H1 (cell line): Measurements from ENCODE around the gene TM4SF1. TPM values are rescaled to one million over a fixed set of nuclear protein-coding genes. Genes with fewer than 3 reads are reported as not detected.

Experiments
- CTCF ChIA-PET: fragments of 300-600 bp; sonication (Branson Sonifier 250); formaldehyde crosslinking; loops from one replicate; lab custom pipeline; 2021; ENCODE audit not compliant: partially characterized antibody; lab: Charles Lee
- POLR2A ChIA-PET: fragments of 300-600 bp; sonication (Branson Sonifier 250); formaldehyde crosslinking; loops from one replicate; lab custom pipeline; 2021; ENCODE audit warnings: inconsistent platforms; ENCODE audit not compliant: partially characterized antibody; lab: Charles Lee
- DNase-seq, 2 experiments: peaks; one replicate each; pipeline versions ENCODE4 v3.0.0 to v3.0.0-alpha.2; 2010 to 2022; ENCODE audit warnings: low spot score in 2 of 2, low read depth in 1 of 2, mixed read lengths in 1 of 2
- FAIRE-seq: peaks from 2 replicates; lab custom pipeline; 2011; peaks lifted over from hg19 to GRCh38; lab: Jason Lieb, UNC
- H2AFZ ChIP-seq: 2 replicates; pipeline ENCODE4 v1.8.1; 2012; ENCODE audit warnings: low read length, inconsistent platforms
- H2AK5ac ChIP-seq: 2 replicates; pipeline ENCODE4 v1.6.1; 2013; ENCODE audit warnings: low read depth, low read length
- H2BK120ac ChIP-seq: replicated peaks from 2 replicates; pipeline ENCODE3; 2013; ENCODE audit warnings: low read depth, low read length, inconsistent platforms
- H2BK12ac ChIP-seq: 2 replicates; pipeline ENCODE4 v1.6.1; 2013; ENCODE audit warnings: low read depth, low read length
- H2BK15ac ChIP-seq: 2 replicates; pipeline ENCODE4 v1.6.1; 2013; ENCODE audit warnings: low read length
- H2BK20ac ChIP-seq: 2 replicates; pipeline ENCODE4 v1.6.1; 2013; ENCODE audit warnings: low read length
- H2BK5ac ChIP-seq: 2 replicates; pipeline ENCODE4 v1.6.1; 2013; ENCODE audit warnings: low read depth, low read length
- H3K14ac ChIP-seq: 2 replicates; pipeline ENCODE4 v1.6.1; 2013; ENCODE audit warnings: inconsistent platforms; ENCODE audit not compliant: insufficient read length
- H3K18ac ChIP-seq: 2 replicates; pipeline ENCODE4 v1.6.1; 2013; ENCODE audit warnings: low read length; ENCODE audit errors: extremely low read depth
- H3K23ac ChIP-seq: 2 replicates; pipeline ENCODE4 v1.6.1; 2013; ENCODE audit warnings: inconsistent platforms; ENCODE audit not compliant: insufficient read length
- H3K23me2 ChIP-seq: 2 replicates; pipeline ENCODE4 v1.6.1; 2013; ENCODE audit warnings: low read depth, low read length
- H3K27ac ChIP-seq: 2 replicates; pipeline ENCODE4 v1.6.1; 2011; ENCODE audit warnings: low read depth, low read length, inconsistent platforms
- H3K27me3 ChIP-seq, 4 experiments: replicated peaks in 1 of 4; 1 replicate in 1 of 4; 2 replicates in 3 of 4; pipeline versions ENCODE4 v1.6.1 to v1.8.1; 2011 to 2013; ENCODE audit warnings: low read length in 3 of 4, mild to moderate bottlenecking in 3 of 4, inconsistent platforms in 2 of 4, mixed read lengths in 2 of 4, moderate library complexity in 1 of 4; ENCODE audit not compliant: control insufficient read depth in 3 of 4, insufficient read depth in 3 of 4; ENCODE audit errors: extremely low read depth in 1 of 4
- H3K36me3 ChIP-seq, 4 experiments: 2 replicates each; pipeline versions ENCODE4 v1.6.1 to v1.8.1; 2011 to 2013; ENCODE audit warnings: mild to moderate bottlenecking in 4 of 4, low read length in 3 of 4, moderate library complexity in 2 of 4, control low read depth in 1 of 4, inconsistent platforms in 1 of 4; ENCODE audit not compliant: insufficient read depth in 4 of 4, control insufficient read depth in 2 of 4
- H3K4ac ChIP-seq: replicated peaks from 2 replicates; pipeline ENCODE3; 2013; ENCODE audit warnings: low read length, low read depth, mixed read lengths, inconsistent platforms; ENCODE audit not compliant: insufficient read length
- H3K4me1 ChIP-seq, 4 experiments: replicated peaks in 1 of 4; 1 replicate in 1 of 4; 2 replicates in 3 of 4; pipeline versions ENCODE4 v1.6.1 to v1.8.1; 2011 to 2013; ENCODE audit warnings: low read length in 3 of 4, inconsistent platforms in 2 of 4, mixed read lengths in 1 of 4; ENCODE audit not compliant: insufficient read depth in 4 of 4, control insufficient read depth in 3 of 4
- H3K4me2 ChIP-seq, 2 experiments: 2 replicates each; pipeline versions ENCODE4 v1.6.1 to v1.8.1; 2011 to 2013; ENCODE audit warnings: low read depth in 2 of 2, low read length in 2 of 2, control low read depth in 1 of 2, inconsistent platforms in 1 of 2, mild to moderate bottlenecking in 1 of 2; ENCODE audit not compliant: insufficient read depth in 1 of 2
- H3K4me3 ChIP-seq, 4 experiments: fragments of 200-600, 300-600 bp in 1 of 4; sonication (generic), shearing (Covaris generic), sonication (Bioruptor Twin) in 1 of 4; 2 replicates each; pipeline versions ENCODE4 v1.5.1 to v1.8.1; 2011 to 2016; ENCODE audit warnings: low read length in 4 of 4, low read depth in 3 of 4, control low read depth in 2 of 4, inconsistent platforms in 2 of 4, mild to moderate bottlenecking in 2 of 4, mixed read lengths in 1 of 4, moderate library complexity in 1 of 4; ENCODE audit not compliant: insufficient read depth in 2 of 4; ENCODE audit errors: extremely low read depth in 1 of 4
- H3K56ac ChIP-seq: replicated peaks from 2 replicates; pipeline ENCODE3; 2013; ENCODE audit warnings: low read depth, mild to moderate bottlenecking, mixed read lengths, low read length, inconsistent platforms; ENCODE audit not compliant: insufficient read length
- H3K79me1 ChIP-seq: 2 replicates; pipeline ENCODE4 v1.6.1; 2013; ENCODE audit warnings: low read depth, low read length, control low read depth
- H3K79me2 ChIP-seq, 2 experiments: 2 replicates each; pipeline versions ENCODE4 v1.6.1 to v1.8.1; 2012 to 2013; ENCODE audit warnings: low read length in 2 of 2, mild to moderate bottlenecking in 2 of 2, inconsistent platforms in 1 of 2; ENCODE audit not compliant: insufficient read depth in 2 of 2, control insufficient read depth in 1 of 2
- H3K9ac ChIP-seq, 4 experiments: replicated peaks in 1 of 4; 1 replicate in 1 of 4; 2 replicates in 3 of 4; pipeline versions ENCODE4 v1.6.1 to v1.8.1; 2011 to 2013; ENCODE audit warnings: low read depth in 3 of 4, low read length in 3 of 4, control low read depth in 2 of 4, mild to moderate bottlenecking in 2 of 4, moderate library complexity in 2 of 4, inconsistent platforms in 1 of 4; ENCODE audit errors: extremely low read depth in 1 of 4
- H3K9me3 ChIP-seq, 2 experiments: 2 replicates each; pipeline versions ENCODE4 v1.6.1 to v1.8.1; 2012 to 2013; ENCODE audit warnings: mild to moderate bottlenecking in 2 of 2, moderate library complexity in 2 of 2, control low read depth in 1 of 2, inconsistent platforms in 1 of 2, low read depth in 1 of 2, low read length in 1 of 2, mixed read lengths in 1 of 2; ENCODE audit not compliant: insufficient read depth in 2 of 2
- H4K20me1 ChIP-seq, 2 experiments: replicated peaks in 1 of 2; 2 replicates each; pipeline versions ENCODE3 to v1.8.1; 2011 to 2013; ENCODE audit warnings: inconsistent platforms in 2 of 2, low read length in 2 of 2, mild to moderate bottlenecking in 1 of 2; ENCODE audit not compliant: insufficient read depth in 2 of 2, control insufficient read depth in 1 of 2
- H4K5ac ChIP-seq: 2 replicates; pipeline ENCODE4 v1.6.1; 2013; ENCODE audit warnings: low read length, low read depth, mixed read lengths, inconsistent platforms; ENCODE audit not compliant: insufficient read length
- H4K8ac ChIP-seq: 2 replicates; pipeline ENCODE4 v1.8.0; 2013; ENCODE audit warnings: mild to moderate bottlenecking, moderate library complexity, low read length, inconsistent platforms; ENCODE audit not compliant: insufficient read depth; ENCODE audit errors: extremely low read depth
- H4K91ac ChIP-seq: replicated peaks from 2 replicates; pipeline ENCODE3; 2013; ENCODE audit warnings: low read length, mixed read lengths, inconsistent platforms; ENCODE audit not compliant: insufficient read length
- CREB1 ChIP-seq: IDR thresholded peaks from 2 replicates; pipeline ENCODE4 v1.6.1; 2012; ENCODE audit warnings: inconsistent platforms
- HDAC6 ChIP-seq: IDR thresholded peaks from one replicate; pipeline ENCODE4 v1.7.1; 2012; ENCODE audit warnings: low read depth, mild to moderate bottlenecking, inconsistent platforms, low read length, moderate library complexity
- JUND ChIP-seq: IDR thresholded peaks from 2 replicates; pipeline ENCODE4 v1.6.1; 2011; ENCODE audit warnings: mild to moderate bottlenecking, improper control_type of control experiment, low read length
- NANOG ChIP-seq: IDR thresholded peaks from 2 replicates; pipeline ENCODE4 v1.6.1; 2011; ENCODE audit warnings: low read length, low read depth, mild to moderate bottlenecking, inconsistent platforms; ENCODE audit not compliant: insufficient read depth, poor library complexity, severe bottlenecking
- RXRA ChIP-seq: IDR thresholded peaks from 2 replicates; pipeline ENCODE4 v1.6.1; 2011; ENCODE audit warnings: low read depth, mild to moderate bottlenecking, low read length, moderate library complexity; ENCODE audit not compliant: insufficient read depth
- SP4 ChIP-seq: IDR thresholded peaks from 2 replicates; pipeline ENCODE4 v1.6.1; 2012; ENCODE audit warnings: low read length, inconsistent platforms
- SUZ12 ChIP-seq: fragments of 200-600 bp; sonication (generic); IDR thresholded peaks from 2 replicates; pipeline ENCODE4 v1.6.1; 2012; ENCODE audit warnings: mild to moderate bottlenecking, inconsistent platforms, low read length, moderate library complexity, mixed read lengths
- TBP ChIP-seq: IDR thresholded peaks from 2 replicates; pipeline ENCODE4 v1.6.1; 2011; ENCODE audit warnings: low read depth, low read length, improper control_type of control experiment
- ZNF274 ChIP-seq: IDR thresholded peaks from 2 replicates; pipeline ENCODE4 v1.7.0; 2012; ENCODE audit warnings: low read length, borderline replicate concordance; ENCODE audit errors: extremely low read depth
- WGBS, 2 experiments: shearing (Covaris generic) in 1 of 2; methylation state at CpG; one replicate each; pipeline versions ENCODE4 v1.1.6 to v1.1.7; 2013 to 2015; ENCODE audit warnings: low lambda C conversion rate in 2 of 2, mixed read lengths in 2 of 2, inconsistent platforms in 1 of 2, low coverage in 1 of 2, missing lambda C conversion rate in 1 of 2; ENCODE audit not compliant: insufficient replicate concordance in 2 of 2, insufficient coverage in 1 of 2, insufficient read length in 1 of 2; ENCODE audit errors: extremely low coverage in 1 of 2, missing lambda C conversion rate in 1 of 2; 5-methylcytosine and 5-hydroxymethylcytosine counted together
- polyA plus RNA-seq, 7 experiments: library from polyadenylated mRNA; depleted of rRNA in 3 of 7; stranded (reverse) in 5 of 7; unstranded in 2 of 7; fragments of >200 nt in 5 of 7; fragments of 200-250 nt in 2 of 7; gene quantifications; 1 replicate in 5 of 7; 2 replicates in 1 of 7; 4 replicates in 1 of 7; pipeline versions ENCODE4 v1.2.1 to v1.2.3, GENCODE V29; 2011 to 2013; ENCODE audit warnings: missing spikeins in 2 of 7, mixed read lengths in 2 of 7
- total RNA-seq: library from RNA; stranded (reverse); fragmentation: NEBNext Ultra II Directional; extraction: Animal tissue kit (Norgen Biotek cat#: 25700); gene quantifications from 2 replicates; pipeline ENCODE4 v1.2.1, GENCODE V29; 2021
- TF ChIP-seq, protein P1 (sequence below), 3 experiments: IDR thresholded peaks; 1 replicate in 2 of 3; 2 replicates in 1 of 3; pipeline versions ENCODE4 v1.5.1 to v1.6.1; 2011; ENCODE audit warnings: low read length in 3 of 3, mild to moderate bottlenecking in 3 of 3, inconsistent platforms in 2 of 3, low read depth in 1 of 3, moderate library complexity in 1 of 3; ENCODE audit not compliant: insufficient read depth in 1 of 3; ENCODE audit errors: control extremely low read depth in 1 of 3
- TF ChIP-seq, protein P2 (sequence below): IDR thresholded peaks from 2 replicates; pipeline ENCODE4 v1.6.1; 2012; ENCODE audit warnings: inconsistent platforms

Gene TM4SF1
- total and polyA plus RNA-seq, 2 of the 8 experiments (the other 6 are each of a cell fraction or from before 2014, with no cell fraction given), result 0.26 to 1.3 TPM

DNA sequence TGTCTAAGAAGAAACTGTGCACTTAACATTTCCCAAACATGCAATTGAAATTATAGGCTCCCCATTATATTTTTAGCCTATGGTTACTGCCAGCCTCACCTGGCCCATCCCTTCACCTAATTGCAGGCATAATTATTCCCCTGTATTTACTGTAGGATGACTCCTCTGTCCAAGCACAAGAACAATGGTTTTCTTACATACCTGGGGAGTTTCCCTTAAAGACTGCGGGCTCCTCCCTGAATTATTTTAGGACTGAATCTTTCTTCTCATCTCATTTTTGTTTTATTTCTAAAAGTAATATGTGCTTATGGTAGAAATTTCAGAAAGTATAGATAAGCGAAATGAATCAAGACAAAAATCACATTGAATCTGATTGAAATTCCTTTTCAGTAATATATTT is 11.4 kb downstream of the TM4SF1 start:
- POLR2A ChIA-PET, result no interaction called here
- DNase-seq (no peak), FAIRE-seq (no peak)
- H3K27ac ChIP-seq, result no peak overlapping the region
- no peaks in the 10 kb centered on the region; the same call in 1 of the 2 replicates for H3K23me2 ChIP-seq
- no peak overlapping the region for H4K91ac ChIP-seq
- no peak overlapping the region for H3K18ac ChIP-seq
- H2BK20ac ChIP-seq, result no peak overlapping the region
- no peak overlapping the region for H2BK12ac ChIP-seq
- no peak overlapping the region for H2BK15ac ChIP-seq
- no peaks in the 10 kb centered on the region for H3K79me1 ChIP-seq
- no peak overlapping the region for H3K14ac ChIP-seq
- no peak overlapping the region for H3K4me2 ChIP-seq
- H3K9me3 ChIP-seq, result no peaks in the 10 kb centered on the region
- no peaks in the 10 kb centered on the region for H3K27me3 ChIP-seq
- no peaks in the 10 kb centered on the region for H3K36me3 ChIP-seq
- H3K23ac ChIP-seq, result no peak overlapping the region
- H3K4ac ChIP-seq, result no peak overlapping the region
- TF ChIP-seq NANOG, result no peak
- TF ChIP-seq, protein P1, sequence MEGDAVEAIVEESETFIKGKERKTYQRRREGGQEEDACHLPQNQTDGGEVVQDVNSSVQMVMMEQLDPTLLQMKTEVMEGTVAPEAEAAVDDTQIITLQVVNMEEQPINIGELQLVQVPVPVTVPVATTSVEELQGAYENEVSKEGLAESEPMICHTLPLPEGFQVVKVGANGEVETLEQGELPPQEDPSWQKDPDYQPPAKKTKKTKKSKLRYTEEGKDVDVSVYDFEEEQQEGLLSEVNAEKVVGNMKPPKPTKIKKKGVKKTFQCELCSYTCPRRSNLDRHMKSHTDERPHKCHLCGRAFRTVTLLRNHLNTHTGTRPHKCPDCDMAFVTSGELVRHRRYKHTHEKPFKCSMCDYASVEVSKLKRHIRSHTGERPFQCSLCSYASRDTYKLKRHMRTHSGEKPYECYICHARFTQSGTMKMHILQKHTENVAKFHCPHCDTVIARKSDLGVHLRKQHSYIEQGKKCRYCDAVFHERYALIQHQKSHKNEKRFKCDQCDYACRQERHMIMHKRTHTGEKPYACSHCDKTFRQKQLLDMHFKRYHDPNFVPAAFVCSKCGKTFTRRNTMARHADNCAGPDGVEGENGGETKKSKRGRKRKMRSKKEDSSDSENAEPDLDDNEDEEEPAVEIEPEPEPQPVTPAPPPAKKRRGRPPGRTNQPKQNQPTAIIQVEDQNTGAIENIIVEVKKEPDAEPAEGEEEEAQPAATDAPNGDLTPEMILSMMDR (IDR thresholded peaks at IDR 0.05; ENCODE audit: control extremely low read depth in 1 of 3, insufficient read depth in 1 of 3, low read depth in 1 of 3, low read length in 3 of 3), result no peak
- no peak for TF ChIP-seq ZNF274
- no peak for TF ChIP-seq SUZ12
- TF ChIP-seq CREB1, result no peak
- TF ChIP-seq SP4, result no peak
- TF ChIP-seq HDAC6, result no peak
- no peak for TF ChIP-seq JUND
- TF ChIP-seq RXRA, result no peak
- TF ChIP-seq, protein P2, sequence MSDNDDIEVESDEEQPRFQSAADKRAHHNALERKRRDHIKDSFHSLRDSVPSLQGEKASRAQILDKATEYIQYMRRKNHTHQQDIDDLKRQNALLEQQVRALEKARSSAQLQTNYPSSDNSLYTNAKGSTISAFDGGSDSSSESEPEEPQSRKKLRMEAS, result no peak
- no peak for TF ChIP-seq TBP
- TF ChIP-seq, all 59 proteins: peak for 0
- WGBS, 2 experiments, result 82% methylated on average over 2 of the region's 2 CpGs; no CpG with 5 or more reads in 1 of the 2 experiments
- no peak overlapping the region for H2AK5ac ChIP-seq
- H2AFZ ChIP-seq, result no peak overlapping the region
- no peak overlapping the region for H4K5ac ChIP-seq
- no peak overlapping the region for H4K8ac ChIP-seq
- H3K4me1 ChIP-seq, result peaks cover 1 to 20% (median 13%) of the 10 kb centered on the region in 4 experiments; a peak in 6 of 7 replicates
- CTCF ChIA-PET, result interaction anchor here (2.0 kb wide), 1 partner anchor 10 kb away, joined by 5 read pairs; no protein-coding TSS in a partner anchor
- H3K9ac ChIP-seq, result no peak overlapping the region
- H4K20me1 ChIP-seq, result no peaks in the 10 kb centered on the region
- H2BK120ac ChIP-seq, result no peak overlapping the region
- H3K56ac ChIP-seq, result no peak overlapping the region
- H3K79me2 ChIP-seq, result no peaks in the 10 kb centered on the region
- no peak overlapping the region for H2BK5ac ChIP-seq
- no peak overlapping the region for H3K4me3 ChIP-seq
